ENCODE results near the gene ADAD2.

DNA sequence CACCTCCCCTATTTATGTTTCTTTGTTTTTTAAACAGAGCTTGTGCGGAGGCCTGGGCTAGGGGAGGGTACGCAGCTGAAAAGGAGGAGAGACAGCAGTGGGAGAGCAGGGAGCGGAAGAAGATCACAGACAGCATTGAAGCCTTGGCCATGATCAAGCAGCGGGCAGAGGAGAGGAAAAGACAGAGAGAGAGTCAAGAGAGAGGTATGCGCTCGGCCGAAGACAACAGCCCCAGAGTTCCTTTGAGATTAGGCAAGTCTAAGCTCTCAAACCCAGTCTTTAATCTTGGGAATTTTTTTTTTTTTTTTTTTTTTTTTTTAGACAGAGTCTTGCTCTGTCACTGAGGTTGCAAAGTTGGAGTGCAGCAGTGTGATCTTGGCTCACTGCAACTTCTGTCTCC lies 25.2 kb upstream of the ADAD2 start:
- TF ChIP-seq, protein P1, sequence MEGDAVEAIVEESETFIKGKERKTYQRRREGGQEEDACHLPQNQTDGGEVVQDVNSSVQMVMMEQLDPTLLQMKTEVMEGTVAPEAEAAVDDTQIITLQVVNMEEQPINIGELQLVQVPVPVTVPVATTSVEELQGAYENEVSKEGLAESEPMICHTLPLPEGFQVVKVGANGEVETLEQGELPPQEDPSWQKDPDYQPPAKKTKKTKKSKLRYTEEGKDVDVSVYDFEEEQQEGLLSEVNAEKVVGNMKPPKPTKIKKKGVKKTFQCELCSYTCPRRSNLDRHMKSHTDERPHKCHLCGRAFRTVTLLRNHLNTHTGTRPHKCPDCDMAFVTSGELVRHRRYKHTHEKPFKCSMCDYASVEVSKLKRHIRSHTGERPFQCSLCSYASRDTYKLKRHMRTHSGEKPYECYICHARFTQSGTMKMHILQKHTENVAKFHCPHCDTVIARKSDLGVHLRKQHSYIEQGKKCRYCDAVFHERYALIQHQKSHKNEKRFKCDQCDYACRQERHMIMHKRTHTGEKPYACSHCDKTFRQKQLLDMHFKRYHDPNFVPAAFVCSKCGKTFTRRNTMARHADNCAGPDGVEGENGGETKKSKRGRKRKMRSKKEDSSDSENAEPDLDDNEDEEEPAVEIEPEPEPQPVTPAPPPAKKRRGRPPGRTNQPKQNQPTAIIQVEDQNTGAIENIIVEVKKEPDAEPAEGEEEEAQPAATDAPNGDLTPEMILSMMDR (IDR thresholded peaks at IDR 0.05): no peak
- TF ChIP-seq POLR2A (IDR thresholded peaks at IDR 0.05): no peak

Measured in esophagus squamous epithelium (tissue), 4 donors.